ENCODE results near the gene KLRK1. TPM values are rescaled to one million over a fixed set of nuclear protein-coding genes. Genes with fewer than 3 reads are reported as not detected.
"Not testable (repeated sequence)": the region's sequence is repeated elsewhere in the genome, so short reads cannot be mapped to it uniquely, and the experiment has no call there.

Gene KLRK1
- total RNA-seq, 4 donors from 2014 or later, result 0.76 to 2.9 (median 0.76) TPM; not detected in 1

- no peaks in the 10 kb centered on the region for H3K27me3 ChIP-seq
- no peak overlapping the region for H3K4me3 ChIP-seq
- H3K27ac ChIP-seq, result no peak overlapping the region
- no peaks in the 10 kb centered on the region for H3K4me1 ChIP-seq
- intact Hi-C loops (cut with DNase I; ENCODE audit: low total_unique reads), result no loop called here
- TF ChIP-seq CTCF (IDR thresholded peaks at IDR 0.05), result no peak
- no peak for TF ChIP-seq POLR2A (IDR thresholded peaks at IDR 0.05)
- no peaks in the 10 kb centered on the region for H3K36me3 ChIP-seq
- DNase-seq, result no peak
- H3K9me3 ChIP-seq, result no peaks in the 10 kb centered on the region
These were observed 35.3 kb downstream of the KLRK1 start for GRCh38 chr12:10354502-10354901.

GRCh38 chr12:10354071-10354470, 35.8 kb downstream of the KLRK1 start:
- no peak for DNase-seq
- H3K36me3 ChIP-seq, result no peaks in the 10 kb centered on the region
- no peak overlapping the region for H3K4me3 ChIP-seq
- H3K27me3 ChIP-seq, result no peaks in the 10 kb centered on the region
- H3K9me3 ChIP-seq, result no peaks in the 10 kb centered on the region
- no peaks in the 10 kb centered on the region for H3K4me1 ChIP-seq
- TF ChIP-seq POLR2A (IDR thresholded peaks at IDR 0.05), result no peak
- no peak for TF ChIP-seq CTCF (IDR thresholded peaks at IDR 0.05)
- intact Hi-C loops (cut with DNase I; ENCODE audit: low total_unique reads), result no loop called here
- no peak overlapping the region for H3K27ac ChIP-seq

- intact Hi-C loops (cut with DNase I; ENCODE audit: low total_unique reads), result not testable (repeated sequence)
These were observed 38.4 kb downstream of the KLRK1 start for GRCh38 chr12:10351457-10351856.

GRCh38 chr12:10341892-10342509, 47.8 kb downstream of the KLRK1 start:
- DNase-seq, result no peak
- H3K36me3 ChIP-seq, result no peaks in the 10 kb centered on the region
- no peak for TF ChIP-seq POLR2A (IDR thresholded peaks at IDR 0.05)
- TF ChIP-seq CTCF (IDR thresholded peaks at IDR 0.05), result no peak
- H3K9me3 ChIP-seq, result no peaks in the 10 kb centered on the region
- no peaks in the 10 kb centered on the region for H3K4me1 ChIP-seq
- H3K4me3 ChIP-seq, result no peak overlapping the region
- intact Hi-C loops (cut with DNase I; ENCODE audit: low total_unique reads), result no loop called here
- H3K27ac ChIP-seq, result no peak overlapping the region
- no peaks in the 10 kb centered on the region for H3K27me3 ChIP-seq

More at GRCh38 chr12:10351457-10351856, 38.4 kb downstream of the KLRK1 start:
- not testable (repeated sequence) for H3K36me3 ChIP-seq, H3K27ac ChIP-seq, DNase-seq, H3K4me1 ChIP-seq, H3K4me3 ChIP-seq, H3K27me3 ChIP-seq, H3K9me3 ChIP-seq

GRCh38 chr12:10340946-10341345, 48.9 kb downstream of the KLRK1 start:
- H3K9me3 ChIP-seq; H3K4me1 ChIP-seq; H3K27me3 ChIP-seq; intact Hi-C loops (cut with DNase I; ENCODE audit: low total_unique reads); H3K36me3 ChIP-seq; DNase-seq; H3K4me3 ChIP-seq; H3K27ac ChIP-seq: not testable (repeated sequence)

- TF ChIP-seq CTCF (IDR thresholded peaks at IDR 0.05) (no peak), POLR2A (IDR thresholded peaks at IDR 0.05) (no peak)
- H3K9me3 ChIP-seq, result no peaks in the 10 kb centered on the region
- no peaks in the 10 kb centered on the region for H3K4me1 ChIP-seq
- no peak for DNase-seq
- no peaks in the 10 kb centered on the region for H3K27me3 ChIP-seq
- no peak overlapping the region for H3K4me3 ChIP-seq
- H3K36me3 ChIP-seq, result no peaks in the 10 kb centered on the region
- intact Hi-C loops (cut with DNase I; ENCODE audit: low total_unique reads), result no loop called here
- H3K27ac ChIP-seq, result no peak overlapping the region
These were observed 50.6 kb downstream of the KLRK1 start for GRCh38 chr12:10339053-10339840.

GRCh38 chr12:10338470-10338869, 51.4 kb downstream of the KLRK1 start:
- intact Hi-C loops (cut with DNase I; ENCODE audit: low total_unique reads); H3K36me3 ChIP-seq; H3K27me3 ChIP-seq; H3K27ac ChIP-seq; H3K4me3 ChIP-seq; H3K4me1 ChIP-seq; DNase-seq; H3K9me3 ChIP-seq: not testable (repeated sequence)

- H3K27me3 ChIP-seq; H3K9me3 ChIP-seq; H3K36me3 ChIP-seq; intact Hi-C loops (cut with DNase I; ENCODE audit: low total_unique reads); H3K4me3 ChIP-seq; DNase-seq; H3K27ac ChIP-seq; H3K4me1 ChIP-seq: not testable (repeated sequence)
These were observed 53.6 kb downstream of the KLRK1 start for GRCh38 chr12:10336196-10336595.

Measured in uterus (tissue), 4 donors.